H1 (cell line): Measurements from ENCODE around the gene TMEM221. TPM values are rescaled to one million over a fixed set of nuclear protein-coding genes. Genes with fewer than 3 reads are reported as not detected.

Experiments
- CTCF ChIA-PET: fragments of 300-600 bp; sonication (Branson Sonifier 250); formaldehyde crosslinking; loops from one replicate; lab custom pipeline; 2021; ENCODE audit not compliant: partially characterized antibody; lab: Charles Lee
- POLR2A ChIA-PET: fragments of 300-600 bp; sonication (Branson Sonifier 250); formaldehyde crosslinking; loops from one replicate; lab custom pipeline; 2021; ENCODE audit warnings: inconsistent platforms; ENCODE audit not compliant: partially characterized antibody; lab: Charles Lee
- DNase-seq, 2 experiments: peaks; one replicate each; pipeline versions ENCODE4 v3.0.0 to v3.0.0-alpha.2; 2010 to 2022; ENCODE audit warnings: low spot score in 2 of 2, low read depth in 1 of 2, mixed read lengths in 1 of 2
- FAIRE-seq: peaks from 2 replicates; lab custom pipeline; 2011; peaks lifted over from hg19 to GRCh38; lab: Jason Lieb, UNC
- H2AFZ ChIP-seq: 2 replicates; pipeline ENCODE4 v1.8.1; 2012; ENCODE audit warnings: low read length, inconsistent platforms
- H2AK5ac ChIP-seq: 2 replicates; pipeline ENCODE4 v1.6.1; 2013; ENCODE audit warnings: low read depth, low read length
- H2BK120ac ChIP-seq: replicated peaks from 2 replicates; pipeline ENCODE3; 2013; ENCODE audit warnings: low read depth, low read length, inconsistent platforms
- H2BK12ac ChIP-seq: 2 replicates; pipeline ENCODE4 v1.6.1; 2013; ENCODE audit warnings: low read depth, low read length
- H2BK15ac ChIP-seq: 2 replicates; pipeline ENCODE4 v1.6.1; 2013; ENCODE audit warnings: low read length
- H2BK20ac ChIP-seq: 2 replicates; pipeline ENCODE4 v1.6.1; 2013; ENCODE audit warnings: low read length
- H2BK5ac ChIP-seq: 2 replicates; pipeline ENCODE4 v1.6.1; 2013; ENCODE audit warnings: low read depth, low read length
- H3K14ac ChIP-seq: 2 replicates; pipeline ENCODE4 v1.6.1; 2013; ENCODE audit warnings: inconsistent platforms; ENCODE audit not compliant: insufficient read length
- H3K18ac ChIP-seq: 2 replicates; pipeline ENCODE4 v1.6.1; 2013; ENCODE audit warnings: low read length; ENCODE audit errors: extremely low read depth
- H3K23ac ChIP-seq: 2 replicates; pipeline ENCODE4 v1.6.1; 2013; ENCODE audit warnings: inconsistent platforms; ENCODE audit not compliant: insufficient read length
- H3K23me2 ChIP-seq: 2 replicates; pipeline ENCODE4 v1.6.1; 2013; ENCODE audit warnings: low read depth, low read length
- H3K27ac ChIP-seq: 2 replicates; pipeline ENCODE4 v1.6.1; 2011; ENCODE audit warnings: low read depth, low read length, inconsistent platforms
- H3K27me3 ChIP-seq, 4 experiments: replicated peaks in 1 of 4; 1 replicate in 1 of 4; 2 replicates in 3 of 4; pipeline versions ENCODE4 v1.6.1 to v1.8.1; 2011 to 2013; ENCODE audit warnings: low read length in 3 of 4, mild to moderate bottlenecking in 3 of 4, inconsistent platforms in 2 of 4, mixed read lengths in 2 of 4, moderate library complexity in 1 of 4; ENCODE audit not compliant: control insufficient read depth in 3 of 4, insufficient read depth in 3 of 4; ENCODE audit errors: extremely low read depth in 1 of 4
- H3K36me3 ChIP-seq, 4 experiments: 2 replicates each; pipeline versions ENCODE4 v1.6.1 to v1.8.1; 2011 to 2013; ENCODE audit warnings: mild to moderate bottlenecking in 4 of 4, low read length in 3 of 4, moderate library complexity in 2 of 4, control low read depth in 1 of 4, inconsistent platforms in 1 of 4; ENCODE audit not compliant: insufficient read depth in 4 of 4, control insufficient read depth in 2 of 4
- H3K4ac ChIP-seq: replicated peaks from 2 replicates; pipeline ENCODE3; 2013; ENCODE audit warnings: low read length, low read depth, mixed read lengths, inconsistent platforms; ENCODE audit not compliant: insufficient read length
- H3K4me1 ChIP-seq, 4 experiments: replicated peaks in 1 of 4; 1 replicate in 1 of 4; 2 replicates in 3 of 4; pipeline versions ENCODE4 v1.6.1 to v1.8.1; 2011 to 2013; ENCODE audit warnings: low read length in 3 of 4, inconsistent platforms in 2 of 4, mixed read lengths in 1 of 4; ENCODE audit not compliant: insufficient read depth in 4 of 4, control insufficient read depth in 3 of 4
- H3K4me2 ChIP-seq, 2 experiments: 2 replicates each; pipeline versions ENCODE4 v1.6.1 to v1.8.1; 2011 to 2013; ENCODE audit warnings: low read depth in 2 of 2, low read length in 2 of 2, control low read depth in 1 of 2, inconsistent platforms in 1 of 2, mild to moderate bottlenecking in 1 of 2; ENCODE audit not compliant: insufficient read depth in 1 of 2
- H3K4me3 ChIP-seq, 4 experiments: fragments of 200-600, 300-600 bp in 1 of 4; sonication (generic), shearing (Covaris generic), sonication (Bioruptor Twin) in 1 of 4; 2 replicates each; pipeline versions ENCODE4 v1.5.1 to v1.8.1; 2011 to 2016; ENCODE audit warnings: low read length in 4 of 4, low read depth in 3 of 4, control low read depth in 2 of 4, inconsistent platforms in 2 of 4, mild to moderate bottlenecking in 2 of 4, mixed read lengths in 1 of 4, moderate library complexity in 1 of 4; ENCODE audit not compliant: insufficient read depth in 2 of 4; ENCODE audit errors: extremely low read depth in 1 of 4
- H3K56ac ChIP-seq: replicated peaks from 2 replicates; pipeline ENCODE3; 2013; ENCODE audit warnings: low read depth, mild to moderate bottlenecking, mixed read lengths, low read length, inconsistent platforms; ENCODE audit not compliant: insufficient read length
- H3K79me1 ChIP-seq: 2 replicates; pipeline ENCODE4 v1.6.1; 2013; ENCODE audit warnings: low read depth, low read length, control low read depth
- H3K79me2 ChIP-seq, 2 experiments: 2 replicates each; pipeline versions ENCODE4 v1.6.1 to v1.8.1; 2012 to 2013; ENCODE audit warnings: low read length in 2 of 2, mild to moderate bottlenecking in 2 of 2, inconsistent platforms in 1 of 2; ENCODE audit not compliant: insufficient read depth in 2 of 2, control insufficient read depth in 1 of 2
- H3K9ac ChIP-seq, 4 experiments: replicated peaks in 1 of 4; 1 replicate in 1 of 4; 2 replicates in 3 of 4; pipeline versions ENCODE4 v1.6.1 to v1.8.1; 2011 to 2013; ENCODE audit warnings: low read depth in 3 of 4, low read length in 3 of 4, control low read depth in 2 of 4, mild to moderate bottlenecking in 2 of 4, moderate library complexity in 2 of 4, inconsistent platforms in 1 of 4; ENCODE audit errors: extremely low read depth in 1 of 4
- H3K9me3 ChIP-seq, 2 experiments: 2 replicates each; pipeline versions ENCODE4 v1.6.1 to v1.8.1; 2012 to 2013; ENCODE audit warnings: mild to moderate bottlenecking in 2 of 2, moderate library complexity in 2 of 2, control low read depth in 1 of 2, inconsistent platforms in 1 of 2, low read depth in 1 of 2, low read length in 1 of 2, mixed read lengths in 1 of 2; ENCODE audit not compliant: insufficient read depth in 2 of 2
- H4K20me1 ChIP-seq, 2 experiments: replicated peaks in 1 of 2; 2 replicates each; pipeline versions ENCODE3 to v1.8.1; 2011 to 2013; ENCODE audit warnings: inconsistent platforms in 2 of 2, low read length in 2 of 2, mild to moderate bottlenecking in 1 of 2; ENCODE audit not compliant: insufficient read depth in 2 of 2, control insufficient read depth in 1 of 2
- H4K5ac ChIP-seq: 2 replicates; pipeline ENCODE4 v1.6.1; 2013; ENCODE audit warnings: low read length, low read depth, mixed read lengths, inconsistent platforms; ENCODE audit not compliant: insufficient read length
- H4K8ac ChIP-seq: 2 replicates; pipeline ENCODE4 v1.8.0; 2013; ENCODE audit warnings: mild to moderate bottlenecking, moderate library complexity, low read length, inconsistent platforms; ENCODE audit not compliant: insufficient read depth; ENCODE audit errors: extremely low read depth
- H4K91ac ChIP-seq: replicated peaks from 2 replicates; pipeline ENCODE3; 2013; ENCODE audit warnings: low read length, mixed read lengths, inconsistent platforms; ENCODE audit not compliant: insufficient read length
- KDM5A ChIP-seq: fragments of 200-600 bp; IDR thresholded peaks from 2 replicates; pipeline ENCODE4 v1.7.1; 2012; ENCODE audit warnings: mild to moderate bottlenecking, low read length, inconsistent platforms, mixed read lengths
- RNF2 ChIP-seq: fragments of 200-900, 300-1000 bp; sonication (generic); IDR thresholded peaks from 2 replicates; pipeline ENCODE4 v1.7.1; 2016; ENCODE audit warnings: borderline replicate concordance, low read depth, mild to moderate bottlenecking, antibody characterized with exemption, low read length; ENCODE audit not compliant: poor library complexity, severe bottlenecking; ENCODE audit errors: missing control alignments
- TCF12 ChIP-seq: IDR thresholded peaks from 2 replicates; pipeline ENCODE4 v1.6.1; 2011; ENCODE audit warnings: low read depth, mild to moderate bottlenecking, low read length
- ZNF274 ChIP-seq: IDR thresholded peaks from 2 replicates; pipeline ENCODE4 v1.7.0; 2012; ENCODE audit warnings: low read length, borderline replicate concordance; ENCODE audit errors: extremely low read depth
- WGBS, 2 experiments: shearing (Covaris generic) in 1 of 2; methylation state at CpG; one replicate each; pipeline versions ENCODE4 v1.1.6 to v1.1.7; 2013 to 2015; ENCODE audit warnings: low lambda C conversion rate in 2 of 2, mixed read lengths in 2 of 2, inconsistent platforms in 1 of 2, low coverage in 1 of 2, missing lambda C conversion rate in 1 of 2; ENCODE audit not compliant: insufficient replicate concordance in 2 of 2, insufficient coverage in 1 of 2, insufficient read length in 1 of 2; ENCODE audit errors: extremely low coverage in 1 of 2, missing lambda C conversion rate in 1 of 2; 5-methylcytosine and 5-hydroxymethylcytosine counted together
- polyA plus RNA-seq, 7 experiments: library from polyadenylated mRNA; depleted of rRNA in 3 of 7; stranded (reverse) in 5 of 7; unstranded in 2 of 7; fragments of >200 nt in 5 of 7; fragments of 200-250 nt in 2 of 7; gene quantifications; 1 replicate in 5 of 7; 2 replicates in 1 of 7; 4 replicates in 1 of 7; pipeline versions ENCODE4 v1.2.1 to v1.2.3, GENCODE V29; 2011 to 2013; ENCODE audit warnings: missing spikeins in 2 of 7, mixed read lengths in 2 of 7
- total RNA-seq: library from RNA; stranded (reverse); fragmentation: NEBNext Ultra II Directional; extraction: Animal tissue kit (Norgen Biotek cat#: 25700); gene quantifications from 2 replicates; pipeline ENCODE4 v1.2.1, GENCODE V29; 2021
- TF ChIP-seq, protein P1 (sequence below): IDR thresholded peaks from 2 replicates; pipeline ENCODE4 v1.6.1; 2011; ENCODE audit warnings: low read length, improper control_type of control experiment

Gene TMEM221
- total and polyA plus RNA-seq, 2 of the 8 experiments (the other 6 are each of a cell fraction or from before 2014, with no cell fraction given), result 1.4 to 2.0 TPM

DNA sequence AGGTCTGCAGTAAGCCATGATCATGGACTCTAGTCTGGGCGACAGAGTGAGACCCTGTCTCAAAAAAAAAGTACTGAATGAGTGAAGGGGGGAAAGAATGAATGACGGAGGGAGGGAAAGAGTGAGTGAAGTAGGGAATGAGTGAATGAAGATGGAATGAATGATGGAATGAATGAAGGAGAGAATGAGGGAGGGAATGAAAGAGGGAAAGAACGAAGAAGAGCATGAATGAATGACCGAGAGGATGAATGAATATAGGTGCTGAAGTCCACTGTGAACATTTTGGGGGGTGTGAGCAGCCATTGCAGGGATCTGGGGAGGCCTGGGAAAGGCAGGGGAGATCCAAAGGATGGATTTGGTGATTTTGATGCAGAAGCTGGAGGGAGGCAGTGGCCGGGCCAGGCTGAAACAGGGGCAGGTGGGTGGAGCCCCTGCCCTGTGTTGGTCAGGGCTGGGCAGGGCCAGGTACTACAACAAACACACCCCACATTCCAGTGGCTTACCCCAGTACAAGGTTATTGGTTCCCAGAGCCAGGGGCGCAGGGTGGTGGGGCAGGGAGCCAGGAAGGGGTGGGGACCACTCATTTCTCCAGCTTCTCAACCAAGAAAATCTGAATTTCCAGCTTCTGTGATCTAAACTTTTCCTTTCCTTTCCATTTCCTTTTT lies 36.2 kb upstream of the TMEM221 start:
- WGBS, 2 experiments, result 74 to 100% methylated on average over 2 to 6 of the region's 6 CpGs
- DNase-seq (no peak), FAIRE-seq (no peak)
- TF ChIP-seq, protein P1, sequence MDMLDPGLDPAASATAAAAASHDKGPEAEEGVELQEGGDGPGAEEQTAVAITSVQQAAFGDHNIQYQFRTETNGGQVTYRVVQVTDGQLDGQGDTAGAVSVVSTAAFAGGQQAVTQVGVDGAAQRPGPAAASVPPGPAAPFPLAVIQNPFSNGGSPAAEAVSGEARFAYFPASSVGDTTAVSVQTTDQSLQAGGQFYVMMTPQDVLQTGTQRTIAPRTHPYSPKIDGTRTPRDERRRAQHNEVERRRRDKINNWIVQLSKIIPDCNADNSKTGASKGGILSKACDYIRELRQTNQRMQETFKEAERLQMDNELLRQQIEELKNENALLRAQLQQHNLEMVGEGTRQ, result no peak
- no peak for TF ChIP-seq KDM5A
- no peak for TF ChIP-seq TCF12
- no peak for TF ChIP-seq RNF2
- no peak for TF ChIP-seq ZNF274

More for the DNA sequence above, 36.2 kb upstream of the TMEM221 start:
- Histone ChIP-seq H2BK120ac (no peak overlapping the region), H3K4me3 (no peak overlapping the region), H4K91ac (no peak overlapping the region), H4K20me1 (no peaks in the 10 kb centered on the region), H2AFZ (no peak overlapping the region), H3K4me2 (no peak overlapping the region), H3K23me2 (peaks cover 6% of the 10 kb centered on the region), H3K56ac (no peak overlapping the region), H3K79me1 (no peaks in the 10 kb centered on the region; the same call in 1 of the 2 replicates), H3K14ac (no peak overlapping the region), H3K36me3 (no peaks in the 10 kb centered on the region), H4K5ac (no peak overlapping the region), H2BK15ac (no peak overlapping the region), H3K18ac (no peak overlapping the region; the same call in 1 of the 2 replicates), H3K23ac (no peak overlapping the region), H2BK20ac (no peak overlapping the region), H4K8ac (no peak overlapping the region), H3K4me1 (peaks cover under 1 to 19% (median 15%) of the 10 kb centered on the region in 4 experiments), H2BK5ac (no peak overlapping the region), H3K9ac (no peak overlapping the region), H3K79me2 (no peaks in the 10 kb centered on the region), H3K27me3 (no peaks in the 10 kb centered on the region), H3K4ac (no peak overlapping the region), H3K9me3 (no peaks in the 10 kb centered on the region), H2BK12ac (no peak overlapping the region), H3K27ac (no peak overlapping the region), H2AK5ac (no peak overlapping the region)
- CTCF ChIA-PET, result no interaction called here
- POLR2A ChIA-PET, result no interaction called here
